Measurements from ENCODE around the gene TRIP13. TPM values are rescaled to one million over a fixed set of nuclear protein-coding genes. Genes with fewer than 3 reads are reported as not detected.

The TRIP13 gene
- total RNA-seq, 2 experiments from 2014 or later, result 0.47 to 0.66 TPM

DNA sequence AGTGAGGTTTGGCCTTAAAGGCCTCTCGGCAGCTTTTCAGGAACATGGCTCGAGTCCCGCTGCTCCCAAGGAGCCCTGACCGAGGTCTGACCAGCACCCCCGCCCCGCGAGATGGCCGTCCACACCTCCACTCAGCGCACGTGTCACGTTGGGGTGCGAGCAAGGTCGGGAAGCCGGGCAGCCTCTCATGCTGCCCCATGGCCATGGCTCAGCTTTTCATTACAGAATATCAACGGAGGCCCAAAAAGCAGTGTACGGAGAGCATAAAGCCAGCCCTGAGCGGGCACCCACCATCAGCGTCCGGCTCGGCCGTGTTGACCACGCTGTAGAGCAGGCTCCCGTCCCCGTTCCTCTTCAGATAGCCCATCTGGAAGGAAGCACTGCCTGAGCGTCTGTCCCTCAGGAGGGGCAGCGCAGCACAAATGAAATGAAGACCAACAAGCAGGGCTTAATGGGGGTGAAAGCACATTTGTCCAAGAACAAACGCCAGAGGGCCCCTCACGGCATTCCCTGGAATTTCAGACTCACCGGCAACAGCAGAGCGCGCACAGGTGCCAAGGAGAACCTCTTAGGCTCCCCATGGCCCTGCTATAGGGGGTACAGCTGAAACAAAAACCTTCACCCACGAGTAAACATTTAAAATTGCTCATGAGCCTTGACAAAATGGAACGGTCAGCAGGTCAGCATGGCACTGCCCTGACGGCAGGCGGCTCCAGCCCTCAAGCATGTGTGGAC, 11.7 kb upstream of the TRIP13 start:
- H3K27ac Mint-ChIP-seq, result no peak overlapping the region

DNA sequence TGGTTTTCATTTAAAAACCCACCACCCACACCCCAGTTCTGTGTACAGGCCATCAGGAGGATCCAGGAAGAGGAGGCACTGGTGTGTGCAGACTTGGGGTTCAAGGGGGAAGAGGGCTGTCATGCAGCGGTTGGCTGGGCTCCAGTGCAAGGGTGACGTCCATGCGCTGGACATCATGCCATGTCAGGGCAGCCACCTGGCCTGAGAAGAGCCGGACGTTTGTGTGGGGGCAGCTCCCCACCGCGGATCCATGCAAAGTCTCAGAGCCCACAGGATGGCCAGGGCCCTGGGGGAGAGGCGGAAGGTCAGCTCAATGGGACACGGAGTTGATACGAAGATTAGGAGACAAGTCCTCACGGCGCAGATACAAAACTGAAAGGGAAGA, 11.1 kb upstream of the TRIP13 start:
- ATAC-seq (ENCODE audit: poor library complexity) (no peak), DNase-seq (no peak)
- H3K36me3 ChIP-seq (ENCODE audit: insufficient read depth, low read length), result peaks cover 77% of the 10 kb centered on the region
- no peak overlapping the region for H3K4me3 Mint-ChIP-seq
- peaks cover 26% of the 10 kb centered on the region for H3K4me1 ChIP-seq (ENCODE audit: insufficient read depth, low read length)
- peaks cover 21% of the 10 kb centered on the region for H3K4me1 Mint-ChIP-seq (ENCODE audit: low read depth)
- POLR2A ChIA-PET, result no interaction called here
- intact Hi-C loops (cut with DNase I, micrococcal nuclease), result no loop called here
- H3K27me3 Mint-ChIP-seq, result no peaks in the 10 kb centered on the region
- peak overlapping the region; percentile 77 for H3K27ac Mint-ChIP-seq
- peaks cover 0 to 15% of the 10 kb centered on the region in 2 experiments for H3K9me3 ChIP-seq (ENCODE audit: control insufficient read depth in 1 of 2, insufficient read depth in 1 of 2, low read length in 2 of 2)
- no peak overlapping the region for H3K27ac ChIP-seq (ENCODE audit: low read depth in 1 of 2, low read length in 2 of 2)
- peaks cover 3% of the 10 kb centered on the region for H3K9me3 Mint-ChIP-seq
- CTCF ChIA-PET, result no interaction called here
- TF ChIP-seq, protein P1, sequence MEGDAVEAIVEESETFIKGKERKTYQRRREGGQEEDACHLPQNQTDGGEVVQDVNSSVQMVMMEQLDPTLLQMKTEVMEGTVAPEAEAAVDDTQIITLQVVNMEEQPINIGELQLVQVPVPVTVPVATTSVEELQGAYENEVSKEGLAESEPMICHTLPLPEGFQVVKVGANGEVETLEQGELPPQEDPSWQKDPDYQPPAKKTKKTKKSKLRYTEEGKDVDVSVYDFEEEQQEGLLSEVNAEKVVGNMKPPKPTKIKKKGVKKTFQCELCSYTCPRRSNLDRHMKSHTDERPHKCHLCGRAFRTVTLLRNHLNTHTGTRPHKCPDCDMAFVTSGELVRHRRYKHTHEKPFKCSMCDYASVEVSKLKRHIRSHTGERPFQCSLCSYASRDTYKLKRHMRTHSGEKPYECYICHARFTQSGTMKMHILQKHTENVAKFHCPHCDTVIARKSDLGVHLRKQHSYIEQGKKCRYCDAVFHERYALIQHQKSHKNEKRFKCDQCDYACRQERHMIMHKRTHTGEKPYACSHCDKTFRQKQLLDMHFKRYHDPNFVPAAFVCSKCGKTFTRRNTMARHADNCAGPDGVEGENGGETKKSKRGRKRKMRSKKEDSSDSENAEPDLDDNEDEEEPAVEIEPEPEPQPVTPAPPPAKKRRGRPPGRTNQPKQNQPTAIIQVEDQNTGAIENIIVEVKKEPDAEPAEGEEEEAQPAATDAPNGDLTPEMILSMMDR (IDR thresholded peaks at IDR 0.05), result no peak
- H3K36me3 Mint-ChIP-seq (ENCODE audit: low read depth), result peaks cover 78% of the 10 kb centered on the region
- H3K27me3 ChIP-seq (ENCODE audit: control insufficient read depth in 1 of 2, insufficient read depth in 2 of 2, low read length in 2 of 2), result no peaks in the 10 kb centered on the region
- no peak overlapping the region for H3K4me3 ChIP-seq (ENCODE audit: low read length)

More for the DNA sequence above, 11.7 kb upstream of the TRIP13 start:
- peaks cover 77% of the 10 kb centered on the region for H3K36me3 ChIP-seq (ENCODE audit: insufficient read depth, low read length)
- ATAC-seq (ENCODE audit: poor library complexity) (no peak), DNase-seq (no peak)
- no peaks in the 10 kb centered on the region for H3K27me3 ChIP-seq (ENCODE audit: control insufficient read depth in 1 of 2, insufficient read depth in 2 of 2, low read length in 2 of 2)
- H3K4me1 ChIP-seq (ENCODE audit: insufficient read depth, low read length), result peaks cover 26% of the 10 kb centered on the region
- ChIA-PET POLR2A (no interaction called here), CTCF (no interaction called here)
- intact Hi-C loops (cut with DNase I, micrococcal nuclease), result no loop called here
- no peak overlapping the region for H3K27ac ChIP-seq (ENCODE audit: low read depth in 1 of 2, low read length in 2 of 2)
- Mint-ChIP-seq H3K27me3 (no peaks in the 10 kb centered on the region), H3K9me3 (peaks cover 3% of the 10 kb centered on the region), H3K4me3 (no peak overlapping the region), H3K36me3 (ENCODE audit: low read depth) (peaks cover 77% of the 10 kb centered on the region), H3K4me1 (ENCODE audit: low read depth) (peaks cover 21% of the 10 kb centered on the region)
- TF ChIP-seq, protein P1 (IDR thresholded peaks at IDR 0.05), result no peak
- H3K4me3 ChIP-seq (ENCODE audit: low read length), result no peak overlapping the region
- H3K9me3 ChIP-seq (ENCODE audit: control insufficient read depth in 1 of 2, insufficient read depth in 1 of 2, low read length in 2 of 2), result peaks cover 0 to 15% of the 10 kb centered on the region in 2 experiments

DNA sequence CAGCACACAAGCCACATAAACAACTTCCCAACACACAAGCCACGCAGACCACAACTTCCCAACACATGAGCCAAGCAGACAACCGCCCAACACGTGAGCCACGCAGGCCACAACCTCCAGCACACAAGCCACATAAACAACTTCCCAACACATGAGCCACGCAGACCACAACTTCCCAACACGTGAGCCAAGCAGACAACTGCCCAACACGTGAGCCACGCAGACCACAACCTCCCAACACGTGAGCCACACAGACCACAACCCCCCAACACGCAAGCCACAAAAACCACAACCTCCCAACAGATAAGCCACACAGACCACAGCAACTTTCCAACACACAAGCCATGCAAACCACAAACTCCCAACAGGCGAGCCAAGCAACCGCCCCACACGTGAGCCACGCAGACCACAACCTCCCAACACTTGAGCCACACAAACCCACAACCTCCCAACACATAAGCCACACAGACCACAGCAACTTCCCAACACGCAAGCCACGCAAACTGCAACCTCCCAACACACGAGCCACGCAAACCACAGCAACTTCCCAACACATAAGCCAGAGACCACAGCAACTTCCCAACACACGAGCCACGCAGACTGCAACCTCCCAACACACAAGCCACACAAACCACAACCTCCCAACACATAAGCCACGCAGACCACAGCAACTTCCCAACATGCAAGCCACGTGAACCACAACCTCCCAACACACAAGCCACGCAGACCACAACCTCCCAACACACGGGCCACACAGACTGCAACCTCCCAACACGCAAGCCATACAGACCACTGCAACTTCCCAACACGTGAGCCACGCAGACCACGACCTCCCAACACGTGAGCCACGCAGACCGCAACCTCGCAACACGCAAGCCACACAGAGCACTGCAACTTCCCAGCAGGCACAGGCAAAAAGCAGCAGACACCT, 10.2 kb upstream of the TRIP13 start:
- Mint-ChIP-seq H3K27me3 (no peaks in the 10 kb centered on the region), H3K27ac (peak overlapping the region; percentile 77), H3K36me3 (ENCODE audit: low read depth) (peaks cover 78% of the 10 kb centered on the region), H3K4me3 (peak overlapping the region; percentile 36), H3K4me1 (ENCODE audit: low read depth) (peaks cover 26% of the 10 kb centered on the region), H3K9me3 (peaks cover 3% of the 10 kb centered on the region)
- Histone ChIP-seq H3K9me3 (ENCODE audit: control insufficient read depth in 1 of 2, insufficient read depth in 1 of 2, low read length in 2 of 2) (peaks cover 0 to 15% of the 10 kb centered on the region in 2 experiments), H3K4me1 (ENCODE audit: insufficient read depth, low read length) (peaks cover 26% of the 10 kb centered on the region), H3K27me3 (ENCODE audit: control insufficient read depth in 1 of 2, insufficient read depth in 2 of 2, low read length in 2 of 2) (no peaks in the 10 kb centered on the region), H3K36me3 (ENCODE audit: insufficient read depth, low read length) (peaks cover 77% of the 10 kb centered on the region), H3K27ac (ENCODE audit: low read depth in 1 of 2, low read length in 2 of 2) (peak overlapping the region in 1 of 2 donors; percentile 58), H3K4me3 (ENCODE audit: low read length) (no peak overlapping the region)
- POLR2A ChIA-PET, result interaction anchor here (1.0 kb wide), 1 partner anchor 10 kb away, joined by 3 read pairs; the partner anchor contains the start of genes BRD9 and TRIP13
- TF ChIP-seq, protein P1 (IDR thresholded peaks at IDR 0.05), result no peak
- intact Hi-C loops (cut with DNase I, micrococcal nuclease), result no loop called here
- CTCF ChIA-PET, result no interaction called here
- peak in 2 of 14 experiments; percentile 20 to 37 for DNase-seq
- ATAC-seq (ENCODE audit: poor library complexity), result no peak
